Measurements from ENCODE around the gene PRR20G.

The PRR20G gene

DNA sequence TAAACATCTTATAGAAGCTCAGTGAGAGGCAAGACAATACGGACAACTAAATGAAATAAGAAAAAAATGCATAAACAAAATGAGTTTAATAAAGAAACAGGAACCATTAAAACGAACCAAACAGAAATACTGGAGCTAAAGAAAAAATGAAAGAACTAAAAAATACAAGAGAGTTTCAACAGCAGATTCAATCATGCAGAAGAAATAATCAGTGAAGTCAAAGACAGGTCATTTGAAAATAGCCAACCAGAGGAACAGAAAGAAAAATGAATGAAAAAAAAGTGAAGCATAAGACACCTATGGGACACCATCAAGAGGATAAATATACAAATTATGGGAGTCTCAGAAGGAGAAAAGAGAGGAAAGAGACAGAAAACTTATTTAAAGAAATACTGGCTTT lies 42.5 kb upstream of the PRR20G start:
- CTCF ChIA-PET = no interaction called here
- Histone ChIP-seq H3K36me3 (ENCODE audit: control insufficient read depth in 2 of 2, insufficient read depth in 1 of 2, low read length in 2 of 2) (no peaks in the 10 kb centered on the region), H3K9me3 (ENCODE audit: control insufficient read depth, insufficient read depth, low read depth, low read length) (no peaks in the 10 kb centered on the region), H3K4me3 (ENCODE audit: low read depth, low read length) (no peak overlapping the region), H3K4me1 (ENCODE audit: control insufficient read depth, insufficient read depth, low read length) (no peaks in the 10 kb centered on the region), H3K27ac (ENCODE audit: extremely low read depth, low read depth, low read length) (no peak overlapping the region)
- POLR2A ChIA-PET = no interaction called here
- peak; percentile 32 for TF ChIP-seq SETDB1 (IDR thresholded peaks at IDR 0.05; ENCODE audit: insufficient read length, low read length)
- TF ChIP-seq ZNF548 (tag by site-specific recombination; IDR thresholded peaks at IDR 0.05) = no peak

DNA sequence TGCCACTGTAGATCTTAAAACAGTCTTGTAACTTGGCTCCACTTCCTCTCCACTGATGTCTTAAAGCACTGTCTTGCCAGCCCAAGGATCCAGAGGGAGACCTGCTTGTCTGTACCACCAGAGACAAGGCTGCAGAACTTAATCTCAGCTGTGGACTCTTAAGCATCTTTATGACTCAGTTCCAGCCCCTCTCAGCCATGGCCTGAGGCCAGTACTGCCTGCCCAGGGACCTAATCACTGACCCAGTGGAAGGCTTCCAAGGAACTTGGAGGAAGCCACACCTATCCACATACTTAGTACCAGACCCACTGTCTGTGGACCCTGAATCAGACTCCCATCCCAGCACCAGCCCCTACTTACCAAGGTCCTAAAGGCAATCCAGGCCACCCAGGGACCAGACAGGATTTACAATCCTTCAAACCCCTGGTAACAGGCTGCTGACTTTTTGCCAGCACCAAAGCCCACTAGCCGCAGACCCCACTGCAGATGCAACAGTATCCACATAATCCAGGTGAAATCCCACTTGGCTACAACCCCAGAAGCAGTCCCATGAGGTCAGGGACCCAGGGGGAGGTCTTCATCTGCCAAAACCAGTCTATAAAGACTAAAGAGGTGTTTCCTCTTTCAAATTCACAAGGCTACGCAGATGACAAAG lies 41.9 kb upstream of the PRR20G start:
- Histone ChIP-seq H3K36me3 (ENCODE audit: control insufficient read depth in 2 of 2, insufficient read depth in 1 of 2, low read length in 2 of 2) (no peaks in the 10 kb centered on the region), H3K9me3 (ENCODE audit: control insufficient read depth, insufficient read depth, low read depth, low read length) (no peaks in the 10 kb centered on the region), H3K27ac (ENCODE audit: extremely low read depth, low read depth, low read length) (no peak overlapping the region), H3K4me3 (ENCODE audit: low read depth, low read length) (no peak overlapping the region), H3K4me1 (ENCODE audit: control insufficient read depth, insufficient read depth, low read length) (no peaks in the 10 kb centered on the region)
- no peak for TF ChIP-seq ZNF112 (tag by site-specific recombination; IDR thresholded peaks at IDR 0.05)
- TF ChIP-seq GLI2 (tag by site-specific recombination; IDR thresholded peaks at IDR 0.05; ENCODE audit: borderline replicate concordance, low read depth) = no peak
- no peak for TF ChIP-seq MYNN (tag by site-specific recombination; IDR thresholded peaks at IDR 0.05; ENCODE audit: borderline replicate concordance)
- no peak for TF ChIP-seq ZNF830 (tag by site-specific recombination; IDR thresholded peaks at IDR 0.05; ENCODE audit: low read depth)
- no peak for TF ChIP-seq SP7 (tag by site-specific recombination; IDR thresholded peaks at IDR 0.05)
- no peak for TF ChIP-seq ZNF10 (tag by site-specific recombination; IDR thresholded peaks at IDR 0.05)
- no peak for TF ChIP-seq ZNF837 (tag by site-specific recombination; IDR thresholded peaks at IDR 0.05)
- no peak for TF ChIP-seq ZNF623 (tag by site-specific recombination; IDR thresholded peaks at IDR 0.05)
- no peak for TF ChIP-seq ZFHX2 (tag by site-specific recombination; conservative IDR thresholded peaks at IDR 0.05)
- TF ChIP-seq ZNF391 (tag by site-specific recombination; IDR thresholded peaks at IDR 0.05; ENCODE audit: borderline replicate concordance, low read depth) = no peak
- TF ChIP-seq ZNF324 (tag by site-specific recombination; IDR thresholded peaks at IDR 0.05) = no peak
- ChIA-PET CTCF (no interaction called here), POLR2A (no interaction called here)

DNA sequence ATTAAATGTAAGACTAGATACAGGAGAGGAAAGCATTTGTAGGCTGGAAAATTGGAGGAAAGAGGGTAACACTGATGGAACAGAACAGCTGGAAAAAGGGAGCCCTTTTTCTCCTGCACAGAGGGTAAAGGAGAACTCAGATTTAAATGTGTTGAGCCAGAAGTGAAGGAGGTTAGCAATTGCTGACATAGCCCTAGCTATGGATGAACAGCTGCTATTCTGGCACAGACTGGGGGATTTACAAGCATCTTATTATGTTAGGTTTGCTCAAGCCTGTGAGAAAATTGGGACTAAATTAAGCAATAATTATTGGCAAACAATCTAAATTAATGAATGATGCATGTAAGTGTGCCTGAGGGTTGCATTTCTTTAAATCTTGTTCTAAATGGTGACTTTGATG lies 40.6 kb upstream of the PRR20G start:
- H3K9me3 ChIP-seq (ENCODE audit: control insufficient read depth, insufficient read depth, low read depth, low read length) = no peaks in the 10 kb centered on the region
- H3K27ac ChIP-seq (ENCODE audit: extremely low read depth, low read depth, low read length) = no peak overlapping the region
- no peak overlapping the region for H3K4me3 ChIP-seq (ENCODE audit: low read depth, low read length)
- CTCF ChIA-PET = no interaction called here
- H3K36me3 ChIP-seq (ENCODE audit: control insufficient read depth in 2 of 2, insufficient read depth in 1 of 2, low read length in 2 of 2) = no peaks in the 10 kb centered on the region
- no peaks in the 10 kb centered on the region for H3K4me1 ChIP-seq (ENCODE audit: control insufficient read depth, insufficient read depth, low read length)
- TF ChIP-seq, protein P1, sequence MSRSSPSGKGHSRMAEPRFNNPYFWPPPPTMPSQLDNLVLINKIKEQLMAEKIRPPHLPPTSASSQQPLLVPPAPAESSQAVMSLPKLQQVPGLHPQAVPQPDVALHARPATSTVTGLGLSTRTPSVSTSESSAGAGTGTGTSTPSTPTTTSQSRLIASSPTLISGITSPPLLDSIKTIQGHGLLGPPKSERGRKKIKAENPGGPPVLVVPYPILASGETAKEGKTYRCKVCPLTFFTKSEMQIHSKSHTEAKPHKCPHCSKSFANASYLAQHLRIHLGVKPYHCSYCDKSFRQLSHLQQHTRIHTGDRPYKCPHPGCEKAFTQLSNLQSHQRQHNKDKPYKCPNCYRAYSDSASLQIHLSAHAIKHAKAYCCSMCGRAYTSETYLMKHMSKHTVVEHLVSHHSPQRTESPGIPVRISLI (tag by site-specific recombination; IDR thresholded peaks at IDR 0.05) = no peak
- no peak for TF ChIP-seq ZNF677 (tag by site-specific recombination; IDR thresholded peaks at IDR 0.05)
- TF ChIP-seq ZNF292 (tag by site-specific recombination; IDR thresholded peaks at IDR 0.05; ENCODE audit: borderline replicate concordance, low read depth) = no peak
- no peak for TF ChIP-seq ZNF529 (tag by site-specific recombination; IDR thresholded peaks at IDR 0.05; ENCODE audit: insufficient replicate concordance)
- TF ChIP-seq ZNF121 (tag by site-specific recombination; IDR thresholded peaks at IDR 0.05) = no peak
- no peak for TF ChIP-seq ZBTB48 (tag by site-specific recombination; IDR thresholded peaks at IDR 0.05)
- TF ChIP-seq, protein P2, sequence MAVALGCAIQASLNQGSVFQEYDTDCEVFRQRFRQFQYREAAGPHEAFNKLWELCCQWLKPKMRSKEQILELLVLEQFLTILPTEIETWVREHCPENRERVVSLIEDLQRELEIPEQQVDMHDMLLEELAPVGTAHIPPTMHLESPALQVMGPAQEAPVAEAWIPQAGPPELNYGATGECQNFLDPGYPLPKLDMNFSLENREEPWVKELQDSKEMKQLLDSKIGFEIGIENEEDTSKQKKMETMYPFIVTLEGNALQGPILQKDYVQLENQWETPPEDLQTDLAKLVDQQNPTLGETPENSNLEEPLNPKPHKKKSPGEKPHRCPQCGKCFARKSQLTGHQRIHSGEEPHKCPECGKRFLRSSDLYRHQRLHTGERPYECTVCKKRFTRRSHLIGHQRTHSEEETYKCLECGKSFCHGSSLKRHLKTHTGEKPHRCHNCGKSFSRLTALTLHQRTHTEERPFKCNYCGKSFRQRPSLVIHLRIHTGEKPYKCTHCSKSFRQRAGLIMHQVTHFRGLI (tag by site-specific recombination; IDR thresholded peaks at IDR 0.05) = no peak
- no peak for TF ChIP-seq SCRT2 (tag by site-specific recombination; IDR thresholded peaks at IDR 0.05)
- no peak for TF ChIP-seq ZNF394 (tag by site-specific recombination; IDR thresholded peaks at IDR 0.05; ENCODE audit: borderline replicate concordance)
- TF ChIP-seq PRDM1 (tag by site-specific recombination; IDR thresholded peaks at IDR 0.05) = no peak
- POLR2A ChIA-PET = no interaction called here
